Left forelimb (tissue), 1 donor: ENCODE results near the gene RSPH10B.
A peak's percentile ranks its signal among the peaks of the same experiment; 100 is the strongest.
"Not testable (repeated sequence)": the region's sequence is repeated elsewhere in the genome, so short reads cannot be mapped to it uniquely, and the experiment has no call there.

Experiments used
- DNase-seq: peaks from one replicate; pipeline ENCODE4 v3.0.0-alpha.2; 2018; ENCODE audit warnings: low spot score

The RSPH10B gene

DNA sequence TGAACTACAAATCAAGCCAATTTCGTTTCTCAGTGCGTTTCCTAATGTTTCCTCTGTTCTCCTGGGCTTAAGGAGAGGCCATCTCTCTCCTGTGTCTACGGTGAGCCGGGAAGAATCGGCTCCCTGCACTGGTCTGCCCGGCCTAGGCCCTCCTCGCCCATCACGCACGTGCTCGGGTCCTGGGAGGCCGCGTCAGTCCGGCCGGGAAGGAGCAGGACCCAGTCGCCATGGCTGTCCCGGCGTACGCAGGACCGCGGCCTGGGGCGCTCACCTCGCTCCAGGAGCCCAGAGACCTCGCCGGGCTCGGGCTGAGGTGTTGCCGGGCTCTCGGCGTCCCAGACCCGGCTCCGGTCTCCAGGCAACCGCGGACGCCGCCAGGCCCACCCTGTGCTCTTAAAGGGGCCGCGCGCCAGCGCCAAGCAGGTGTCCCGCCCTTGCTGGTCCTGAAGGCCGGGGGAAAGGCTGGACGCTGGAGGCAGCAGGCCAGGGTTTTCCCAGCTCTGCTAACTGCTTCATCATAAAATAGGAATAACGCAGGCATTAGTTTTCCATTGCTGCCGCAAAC, at the start of gene RSPH10B:
Gene RSPH10B, minus strand, starts transcription at position 343 of the 565 bp plus-strand sequence. CDS start 3,573 bp downstream, outside the sequence.
- DNase-seq = not testable (repeated sequence)

DNA sequence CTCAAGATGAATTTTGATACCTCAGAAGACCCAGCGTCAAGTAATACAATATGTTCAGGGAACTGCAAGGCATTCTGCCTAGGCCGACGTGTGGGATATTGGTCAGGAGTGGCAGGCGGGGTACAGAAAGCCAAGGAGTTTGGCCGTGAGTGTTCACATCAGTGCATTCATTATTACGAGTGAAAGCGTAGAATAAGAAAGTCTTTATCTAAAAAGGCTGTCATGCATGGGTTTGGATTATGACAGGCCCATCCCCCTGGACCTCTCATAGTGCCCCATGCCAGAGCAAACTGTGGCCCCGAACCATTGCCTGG, 46.1 kb upstream of the RSPH10B start:
- DNase-seq = no peak

DNA sequence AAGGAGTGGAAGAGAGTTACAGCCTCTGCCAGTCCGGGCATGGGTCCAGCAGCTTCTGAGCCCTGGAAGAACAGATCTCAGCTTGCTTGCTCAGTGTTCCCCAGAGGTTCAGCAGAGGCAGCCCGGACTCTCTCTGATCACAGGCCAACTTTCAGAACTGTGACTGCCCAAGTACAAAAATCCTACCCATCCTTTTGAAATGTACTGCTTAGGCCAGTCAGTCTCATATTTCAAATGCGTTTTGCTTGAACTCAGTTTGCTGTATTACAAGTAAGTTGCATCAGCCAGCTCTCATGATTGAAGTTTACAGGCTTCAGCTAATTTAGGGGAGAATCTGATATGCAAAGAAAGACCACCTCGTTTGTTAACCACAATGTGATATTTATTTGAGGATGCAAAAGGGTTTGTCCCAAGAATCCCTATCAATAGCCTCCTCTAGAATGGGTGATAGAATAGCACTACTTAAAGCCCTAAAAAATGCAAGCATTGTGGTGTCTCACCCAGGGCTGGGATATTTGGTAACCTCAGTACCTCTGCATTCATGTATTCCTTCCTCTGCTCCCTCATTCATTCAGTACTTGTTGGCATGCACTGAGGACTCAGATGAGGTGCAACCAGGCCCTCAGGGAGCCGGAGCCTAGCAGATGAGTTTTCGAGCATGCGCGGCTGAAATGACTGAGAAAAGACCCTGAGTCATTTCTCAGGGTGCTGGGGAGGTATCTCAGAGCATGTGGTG, 45.6 kb upstream of the RSPH10B start:
- peak; percentile 71 for DNase-seq

DNA sequence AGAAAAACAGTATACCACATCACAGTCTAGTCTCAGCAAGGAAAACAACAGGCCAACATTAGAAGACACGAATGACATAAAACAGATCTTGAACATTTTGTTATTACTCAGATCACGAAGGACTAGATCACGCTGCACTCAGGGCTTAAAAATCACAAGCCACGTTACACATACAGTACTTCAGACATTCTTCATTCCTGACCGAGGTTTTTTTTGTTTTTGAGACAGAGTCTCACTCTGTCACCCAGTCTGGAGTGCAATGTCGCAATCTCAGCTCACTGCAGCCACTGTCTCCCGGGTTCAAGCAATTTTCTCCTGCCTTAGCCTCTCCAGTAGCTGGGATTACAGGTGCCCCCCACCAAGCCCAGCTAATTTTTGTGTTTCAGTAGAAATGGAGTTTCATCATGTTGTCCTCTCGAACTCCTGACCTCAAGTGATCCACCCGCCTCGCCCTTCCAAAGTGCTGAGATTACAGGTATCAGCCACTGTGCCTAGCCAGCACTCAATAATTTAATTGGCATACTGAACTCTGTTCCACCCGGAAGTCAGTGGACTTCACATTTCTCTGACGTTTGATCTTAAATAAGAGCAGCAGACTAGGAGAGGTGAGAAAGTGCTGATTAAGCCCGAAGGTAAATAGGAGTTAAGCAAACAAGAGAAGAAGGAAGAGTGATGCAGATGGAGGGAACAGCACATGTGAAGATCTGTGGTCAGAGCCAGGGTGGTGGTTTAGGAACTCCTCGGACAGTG, 42.0 kb upstream of the RSPH10B start:
- DNase-seq = no peak

DNA sequence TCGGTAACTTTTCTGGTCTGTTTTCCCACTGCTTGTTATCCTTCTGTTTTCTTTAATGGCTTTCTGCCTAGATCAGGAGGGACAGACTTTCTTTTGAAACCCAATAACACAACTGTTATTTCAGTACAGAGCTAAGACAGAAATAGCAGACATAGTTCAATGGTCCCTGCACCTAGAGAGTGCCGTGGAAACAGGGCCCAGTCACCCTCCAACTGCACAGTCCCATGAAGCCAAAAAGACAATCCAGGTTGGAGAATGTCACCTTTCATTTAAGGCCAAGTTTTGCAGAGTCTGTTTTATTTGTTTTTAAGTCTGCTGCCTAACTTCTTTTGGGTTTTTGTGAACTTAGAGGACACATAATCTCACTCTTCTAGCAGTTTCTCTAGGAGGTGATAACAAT, 41.1 kb upstream of the RSPH10B start:
- DNase-seq = no peak

DNA sequence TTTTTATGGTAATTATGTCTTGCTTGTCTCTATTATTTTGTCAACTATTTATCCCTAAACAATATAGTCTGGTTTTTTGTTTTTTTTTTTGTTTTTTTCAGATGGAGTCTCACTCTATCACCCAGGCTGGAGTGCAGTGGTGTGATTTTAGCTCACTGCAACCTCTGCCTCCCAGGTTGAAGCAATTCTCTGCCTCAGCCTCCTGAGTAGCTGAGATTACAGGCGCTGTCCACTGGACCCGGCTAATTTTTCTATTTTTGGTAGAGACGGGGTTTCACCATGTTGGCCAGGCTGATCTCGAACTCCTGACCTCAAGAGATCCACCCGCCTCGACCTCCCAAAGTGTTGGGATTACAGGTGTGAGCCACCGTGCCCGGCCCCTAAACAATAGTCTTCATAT, 39.9 kb upstream of the RSPH10B start:
- DNase-seq = not testable (repeated sequence)

DNA sequence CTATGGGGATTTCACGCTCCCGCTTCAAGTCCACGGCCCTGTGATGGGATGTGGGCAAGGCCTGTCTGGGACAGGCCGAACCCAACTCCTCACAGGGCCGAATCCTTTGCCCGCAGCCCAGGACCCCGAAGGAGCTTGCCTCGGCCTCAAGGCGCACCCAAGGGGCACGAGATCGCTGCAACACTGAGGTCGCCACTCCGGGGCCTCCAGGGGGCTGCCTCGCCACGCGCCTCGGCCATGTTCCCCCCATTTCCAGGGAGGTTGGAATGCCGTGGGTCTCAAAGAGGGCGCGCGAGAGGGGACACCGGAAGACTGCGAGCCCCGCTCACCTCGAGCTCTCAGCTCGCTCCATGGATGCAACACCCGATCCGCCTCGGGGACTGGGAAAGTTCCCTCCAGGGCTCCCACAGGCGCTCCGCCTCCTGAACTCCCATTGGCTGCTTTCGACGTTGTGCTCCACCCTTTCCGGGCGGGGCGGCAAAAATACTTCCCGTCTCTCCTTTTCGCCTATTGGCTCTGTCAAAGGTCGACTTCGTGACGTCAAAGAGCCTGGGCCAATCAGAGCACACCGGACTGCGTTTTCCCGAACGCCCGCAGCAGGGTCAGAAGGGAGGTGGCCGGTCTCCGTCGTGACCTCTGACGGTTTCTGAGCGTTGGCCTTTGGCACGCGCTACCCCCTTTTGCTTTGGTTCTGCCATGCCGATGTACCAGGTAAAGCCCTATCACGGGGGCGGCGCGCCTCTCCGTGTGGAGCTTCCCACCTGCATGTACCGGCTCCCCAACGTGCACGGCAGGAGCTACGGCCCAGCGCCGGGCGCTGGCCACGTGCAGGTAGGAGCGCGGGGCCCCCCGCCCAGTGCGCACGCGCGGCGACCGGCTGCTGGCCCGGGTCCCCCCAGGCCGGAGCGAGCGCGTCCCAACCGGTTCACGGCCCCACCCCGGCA, 38.5 kb upstream of the RSPH10B start, which contains the start of the genes AIMP2 and PMS2:
Gene AIMP2, plus strand, starts transcription at position 605 of the 944 bp plus-strand sequence. Its CDS starts 92 bp downstream, at position 697.
Gene PMS2, minus strand, starts transcription at position 382 of the 944 bp plus-strand sequence. Its CDS starts 30 bp downstream, at position 352.
- peak; percentile 97 for DNase-seq

DNA sequence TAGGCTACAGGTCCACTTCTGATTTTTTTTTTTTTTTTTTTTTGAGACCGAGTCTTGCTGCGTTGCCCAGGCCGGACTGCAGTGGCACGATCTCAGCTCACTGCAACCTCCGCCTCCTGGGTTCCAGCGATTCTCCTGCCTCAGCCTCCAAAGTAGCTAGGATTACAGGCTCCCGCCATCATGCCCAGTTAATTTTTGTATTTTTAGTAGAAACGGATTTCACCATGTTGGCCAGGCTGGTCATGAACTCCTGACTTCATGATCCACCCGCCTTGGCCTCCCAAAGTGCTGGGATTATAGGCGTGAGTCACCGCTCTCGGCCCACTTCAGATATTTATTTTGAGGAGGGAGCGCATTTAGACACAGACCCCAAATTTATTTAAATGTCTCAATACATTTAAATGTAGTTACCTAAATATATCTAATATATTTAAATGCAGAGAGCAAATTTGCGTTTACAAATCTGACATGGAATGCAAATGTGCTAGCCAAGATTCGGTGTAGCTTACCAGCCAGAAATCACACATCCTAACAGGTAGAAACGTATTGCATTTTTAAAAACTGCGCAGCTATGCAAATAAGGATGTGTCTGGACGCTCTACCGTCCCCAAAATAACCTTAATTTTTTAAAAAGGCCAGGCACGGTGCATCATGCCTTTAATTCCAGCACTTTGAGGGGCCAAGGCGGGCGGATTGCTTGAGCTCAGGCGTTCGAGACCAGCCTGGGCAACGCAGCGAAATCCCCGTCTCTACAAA, 37.5 kb upstream of the RSPH10B start:
- DNase-seq = not testable (repeated sequence)

DNA sequence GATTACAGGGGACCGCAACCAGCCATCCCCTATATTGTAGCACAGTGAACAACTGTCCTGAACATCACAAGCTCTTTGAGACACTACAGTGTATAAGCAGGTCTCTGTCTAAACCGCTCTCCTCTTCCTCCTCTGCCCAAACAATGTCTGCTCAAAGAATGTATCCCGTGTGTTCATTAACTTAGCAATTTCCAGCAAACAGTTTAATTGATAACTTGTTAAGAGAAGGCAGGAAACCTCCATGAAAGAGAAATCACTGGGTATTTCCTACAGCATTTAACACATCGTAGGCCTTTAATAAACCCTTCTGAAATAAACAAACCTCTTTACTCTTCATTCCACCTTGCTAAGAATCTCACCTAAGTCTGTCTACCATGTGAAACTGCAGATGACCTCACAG, 36.9 kb upstream of the RSPH10B start:
- DNase-seq = no peak

DNA sequence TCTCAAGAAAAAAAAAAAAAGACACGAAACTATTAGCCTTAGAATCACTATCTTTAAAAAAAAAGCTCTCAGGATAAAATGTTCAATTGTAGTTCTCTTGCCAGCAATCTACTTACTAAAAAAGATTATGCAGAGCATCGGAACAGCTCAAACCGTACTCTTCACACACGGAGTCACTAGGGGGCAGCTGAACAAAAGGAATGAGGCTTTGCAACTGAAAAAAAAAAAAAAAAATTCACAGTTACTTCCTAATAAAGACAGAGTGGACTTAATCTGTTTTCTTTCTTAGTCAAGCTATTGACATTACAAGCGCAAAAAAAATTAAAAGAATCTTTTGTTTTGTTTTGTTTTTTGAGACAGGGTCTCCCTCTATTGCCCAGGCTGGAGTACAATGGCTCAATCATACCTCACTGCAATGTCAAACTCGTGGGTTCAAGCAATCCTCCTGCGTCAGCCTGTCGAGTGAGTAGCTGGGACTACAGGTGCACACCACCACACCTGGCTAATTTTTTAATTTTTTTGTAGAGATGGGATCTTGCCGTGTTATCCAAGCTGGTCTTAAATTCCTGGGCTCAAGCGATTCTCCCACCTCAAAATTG, 26.8 kb upstream of the RSPH10B start:
- no peak for DNase-seq

DNA sequence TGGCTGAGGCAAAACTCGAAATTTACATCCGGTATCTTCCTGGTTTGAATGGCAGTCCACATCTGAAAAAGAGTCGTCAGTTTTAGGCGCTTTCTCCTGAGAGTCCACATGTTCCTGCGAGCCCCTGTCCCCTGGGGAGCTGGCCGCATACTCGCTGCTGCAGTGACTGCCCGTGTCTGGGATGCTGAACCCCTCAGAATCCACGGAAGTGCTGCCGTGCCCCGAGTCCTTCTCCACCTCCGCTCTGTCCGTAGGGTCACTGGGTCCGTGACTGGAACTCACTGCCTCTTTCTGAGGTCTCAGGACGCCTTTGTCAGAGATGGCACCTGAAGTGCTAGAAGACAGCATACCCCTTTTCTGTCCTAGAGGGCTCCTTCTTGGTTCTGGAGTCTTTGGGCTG, 16.6 kb upstream of the RSPH10B start:
- not testable (repeated sequence) for DNase-seq

DNA sequence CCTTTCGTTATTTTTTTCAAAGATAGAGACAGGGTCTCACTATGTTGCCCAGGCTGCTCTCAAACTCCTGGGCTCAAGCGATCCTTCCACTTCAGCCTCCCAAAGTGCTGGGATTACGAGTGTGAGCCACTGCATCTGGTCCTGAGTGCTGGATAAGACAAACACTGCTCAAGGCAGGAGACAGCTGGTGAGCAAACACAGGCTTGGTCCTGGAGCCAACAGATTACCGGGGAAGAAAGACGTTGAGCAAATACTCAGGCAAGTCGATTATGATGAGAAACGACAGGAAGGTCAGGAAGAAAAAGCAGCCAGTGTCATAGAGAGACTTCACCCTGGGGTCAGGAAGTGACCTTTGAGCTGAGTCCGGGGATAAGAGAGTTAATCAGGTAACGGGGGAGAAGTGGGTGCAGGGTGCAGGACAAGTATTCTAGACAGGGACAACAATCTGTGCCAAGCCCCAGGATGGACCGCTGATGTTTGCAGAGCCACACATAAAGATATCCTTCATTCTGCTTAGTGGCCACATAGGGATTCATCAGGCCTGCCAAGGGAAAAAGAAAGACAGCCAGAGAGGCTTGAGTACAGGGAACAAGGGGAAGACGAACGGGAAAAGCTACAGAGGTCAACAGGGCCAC, 9.3 kb upstream of the RSPH10B start:
- DNase-seq = not testable (repeated sequence)

DNA sequence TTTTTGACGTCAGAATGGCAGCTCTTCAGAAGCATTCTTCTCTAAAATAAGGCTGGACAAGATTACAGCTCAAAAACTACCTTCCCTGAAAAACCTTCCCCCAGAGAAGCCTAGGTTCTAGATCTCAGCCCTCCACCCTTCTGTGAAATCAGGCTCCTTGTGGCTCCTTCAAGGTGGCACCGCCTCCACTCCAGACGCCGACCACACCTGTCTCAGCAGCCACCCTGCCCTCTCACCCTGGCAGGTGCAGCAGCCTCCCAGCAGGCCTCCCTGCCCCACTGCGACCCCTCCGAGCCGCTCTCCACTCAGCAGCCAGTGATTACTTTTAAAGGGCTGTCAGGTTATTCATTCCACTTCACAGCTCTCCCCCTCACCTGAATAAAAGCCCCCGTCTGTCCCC, 3.1 kb upstream of the RSPH10B start:
- not testable (repeated sequence) for DNase-seq

DNA sequence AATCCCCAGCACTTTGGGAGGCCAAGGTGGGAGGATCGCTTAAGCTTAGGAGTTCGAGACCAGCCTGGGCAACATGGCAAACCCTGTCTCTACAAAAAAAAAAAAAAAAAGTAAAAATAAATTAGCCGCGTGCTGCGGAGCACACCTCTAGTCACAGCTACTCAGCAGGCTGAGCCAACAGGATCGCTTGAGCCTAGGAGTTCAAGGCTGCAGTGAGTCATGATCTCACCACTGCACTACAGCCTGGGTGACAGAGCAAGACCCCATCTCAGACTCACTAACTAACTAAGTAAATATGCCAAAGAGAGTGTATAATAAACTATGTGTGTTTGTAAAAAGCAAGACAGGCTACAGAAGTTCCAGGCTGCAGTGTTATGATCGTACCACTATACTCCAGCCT, 6.7 kb downstream of the RSPH10B start:
- DNase-seq = not testable (repeated sequence)

DNA sequence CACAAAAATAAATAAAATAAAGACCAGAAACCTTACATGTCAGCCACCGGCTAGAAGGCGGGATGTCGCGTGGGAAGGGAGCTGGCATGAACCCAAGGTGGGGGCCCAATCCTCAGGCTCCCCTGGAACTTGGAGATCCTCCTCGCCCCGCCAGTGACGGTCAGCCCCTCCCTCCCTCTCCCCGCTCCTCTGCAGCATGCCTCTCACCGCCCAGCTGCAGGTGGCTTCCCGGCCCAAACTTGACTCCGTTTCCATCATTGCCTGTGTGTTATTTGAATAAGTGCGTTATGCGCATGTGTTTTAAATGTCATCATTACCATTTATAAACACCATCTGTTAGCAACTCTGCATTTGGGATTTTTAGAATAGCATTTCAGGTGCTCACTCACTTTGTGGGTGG, 7.3 kb downstream of the RSPH10B start:
- not testable (repeated sequence) for DNase-seq

DNA sequence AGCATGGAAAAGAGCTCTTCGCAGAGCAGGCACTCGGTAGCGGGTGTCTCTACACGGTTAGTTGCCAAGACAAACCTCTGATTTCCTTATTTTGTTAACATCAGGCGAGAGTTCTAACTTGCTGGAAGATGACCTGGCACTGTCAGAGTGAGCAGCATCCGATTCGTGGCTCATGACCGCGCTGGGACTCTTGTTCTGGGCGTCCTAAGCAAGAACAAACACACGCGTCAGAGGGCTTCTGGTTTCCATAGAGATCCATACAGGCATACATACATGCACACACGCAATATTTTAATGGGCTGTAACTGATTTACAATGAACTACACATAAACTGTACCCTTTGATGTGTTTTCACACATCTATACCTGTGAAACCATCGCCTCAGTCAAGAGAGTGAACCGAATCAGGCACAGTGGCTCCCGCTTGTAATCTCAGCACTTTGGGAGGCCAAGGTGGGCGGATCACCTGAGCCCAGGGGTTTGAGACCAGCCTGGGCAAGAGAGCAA, 35.5 kb downstream of the RSPH10B start:
- not testable (repeated sequence) for DNase-seq

DNA sequence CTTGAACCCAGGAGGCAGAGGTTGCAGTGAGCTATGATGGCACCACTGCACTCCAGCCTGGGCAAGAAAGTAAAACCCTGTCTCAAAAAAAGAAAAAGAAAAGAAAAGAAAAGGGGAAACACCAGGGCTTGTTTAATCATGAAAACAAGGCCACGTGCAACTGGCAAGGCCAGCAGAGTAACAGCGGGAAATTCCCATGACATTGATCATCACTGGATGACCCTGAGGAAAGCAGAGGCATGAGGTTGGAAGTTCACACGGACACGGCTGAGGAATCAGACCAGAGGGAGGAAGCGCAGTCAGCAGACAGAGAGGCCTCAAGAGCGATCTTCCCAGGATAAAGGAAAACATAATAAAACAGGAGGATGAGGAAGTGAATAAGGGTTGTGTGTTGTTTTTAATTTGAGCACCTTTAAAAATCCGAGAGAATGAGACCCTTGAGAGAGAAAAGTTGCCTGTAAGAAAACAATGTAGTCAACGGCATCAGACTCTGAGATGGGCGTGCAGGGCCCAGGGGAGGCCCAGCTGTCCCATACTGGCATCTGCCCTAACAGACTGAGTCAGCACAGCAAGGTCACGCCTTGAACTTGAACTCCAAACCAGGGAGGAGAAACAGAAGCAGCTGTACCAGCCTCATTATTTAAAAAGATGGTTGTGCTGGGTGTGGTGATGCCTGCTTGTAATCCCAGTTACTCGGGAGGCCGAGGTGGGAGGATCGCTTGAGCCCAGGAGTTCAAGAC, 38.4 kb downstream of the RSPH10B start:
- not testable (repeated sequence) for DNase-seq

DNA sequence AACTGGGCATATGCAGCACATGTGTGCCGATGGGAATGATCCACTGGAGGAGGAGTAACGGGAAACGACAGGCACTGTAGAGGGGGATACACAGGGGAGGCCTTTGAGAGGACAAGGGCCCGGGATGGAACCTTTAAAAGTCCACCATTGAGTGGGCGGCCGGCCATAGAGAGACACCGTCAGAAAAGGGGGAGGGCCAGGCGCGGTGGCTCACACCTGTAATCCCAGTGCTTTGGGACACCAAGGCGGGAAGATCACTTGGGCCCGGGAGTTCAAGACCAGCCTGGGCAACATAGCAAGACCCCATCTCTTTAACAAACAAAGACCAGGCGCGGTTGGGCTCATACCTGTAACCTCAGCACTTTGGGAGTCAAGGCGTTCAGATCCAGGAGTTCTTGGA, 39.2 kb downstream of the RSPH10B start:
- DNase-seq = not testable (repeated sequence)

DNA sequence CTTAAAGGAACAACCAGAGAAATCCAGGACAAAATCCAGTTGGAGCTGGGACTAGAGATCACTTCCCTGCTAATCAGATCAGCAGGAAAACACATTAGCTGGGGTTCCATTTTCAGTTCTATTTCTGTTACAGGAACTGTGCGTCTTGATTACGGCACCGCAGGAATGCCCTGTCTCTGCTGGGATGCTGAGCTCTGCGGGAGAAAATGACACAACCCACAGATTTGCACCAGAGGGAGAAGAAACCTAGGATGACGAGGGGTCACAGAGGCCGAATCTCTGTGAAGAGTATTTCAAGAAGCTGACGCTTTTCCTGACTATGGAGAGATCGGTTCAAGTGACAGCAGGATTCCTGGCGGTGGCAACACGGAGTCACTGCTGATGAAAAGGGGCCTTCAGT, 40.2 kb downstream of the RSPH10B start:
- not testable (repeated sequence) for DNase-seq
